H1 (cell line): ENCODE data around the gene MUC2. TPM values are rescaled to one million over a fixed set of nuclear protein-coding genes. Genes with fewer than 3 reads are reported as not detected.

Experiments
- BRCA1 ChIP-seq: IDR thresholded peaks from 2 replicates; pipeline ENCODE4 v1.6.1; 2012; ENCODE audit warnings: low read depth, low read length, improper control_type of control experiment
- CREB1 ChIP-seq: IDR thresholded peaks from 2 replicates; pipeline ENCODE4 v1.6.1; 2012; ENCODE audit warnings: inconsistent platforms
- CTBP2 ChIP-seq: IDR thresholded peaks from 2 replicates; pipeline ENCODE4 v1.7.0; 2011; ENCODE audit warnings: borderline replicate concordance, mild to moderate bottlenecking, moderate library complexity, mixed read lengths, low read length; ENCODE audit not compliant: insufficient read depth, insufficient read length
- POU5F1 ChIP-seq: IDR thresholded peaks from 2 replicates; pipeline ENCODE4 v1.6.1; 2011; ENCODE audit warnings: low read depth, mild to moderate bottlenecking, low read length, moderate library complexity
- RFX5 ChIP-seq: IDR thresholded peaks from 2 replicates; pipeline ENCODE4 v1.6.1; 2011; ENCODE audit warnings: low read depth, low read length, improper control_type of control experiment, borderline replicate concordance
- RNF2 ChIP-seq: fragments of 200-900, 300-1000 bp; sonication (generic); IDR thresholded peaks from 2 replicates; pipeline ENCODE4 v1.7.1; 2016; ENCODE audit warnings: borderline replicate concordance, low read depth, mild to moderate bottlenecking, antibody characterized with exemption, low read length; ENCODE audit not compliant: poor library complexity, severe bottlenecking; ENCODE audit errors: missing control alignments
- SP4 ChIP-seq: IDR thresholded peaks from 2 replicates; pipeline ENCODE4 v1.6.1; 2012; ENCODE audit warnings: low read length, inconsistent platforms
- TBP ChIP-seq: IDR thresholded peaks from 2 replicates; pipeline ENCODE4 v1.6.1; 2011; ENCODE audit warnings: low read depth, low read length, improper control_type of control experiment
- polyA plus RNA-seq, 7 experiments: library from polyadenylated mRNA; depleted of rRNA in 3 of 7; stranded (reverse) in 5 of 7; unstranded in 2 of 7; fragments of >200 nt in 5 of 7; fragments of 200-250 nt in 2 of 7; gene quantifications; 1 replicate in 5 of 7; 2 replicates in 1 of 7; 4 replicates in 1 of 7; pipeline versions ENCODE4 v1.2.1 to v1.2.3, GENCODE V29; 2011 to 2013; ENCODE audit warnings: missing spikeins in 2 of 7, mixed read lengths in 2 of 7
- total RNA-seq: library from RNA; stranded (reverse); fragmentation: NEBNext Ultra II Directional; extraction: Animal tissue kit (Norgen Biotek cat#: 25700); gene quantifications from 2 replicates; pipeline ENCODE4 v1.2.1, GENCODE V29; 2021
- TF ChIP-seq, protein P1 (sequence below), 3 experiments: IDR thresholded peaks; 1 replicate in 2 of 3; 2 replicates in 1 of 3; pipeline versions ENCODE4 v1.5.1 to v1.6.1; 2011; ENCODE audit warnings: low read length in 3 of 3, mild to moderate bottlenecking in 3 of 3, inconsistent platforms in 2 of 3, low read depth in 1 of 3, moderate library complexity in 1 of 3; ENCODE audit not compliant: insufficient read depth in 1 of 3; ENCODE audit errors: control extremely low read depth in 1 of 3

Gene MUC2
- total and polyA plus RNA-seq, 2 of the 8 experiments (the other 6 are each of a cell fraction or from before 2014, with no cell fraction given): not detected

DNA sequence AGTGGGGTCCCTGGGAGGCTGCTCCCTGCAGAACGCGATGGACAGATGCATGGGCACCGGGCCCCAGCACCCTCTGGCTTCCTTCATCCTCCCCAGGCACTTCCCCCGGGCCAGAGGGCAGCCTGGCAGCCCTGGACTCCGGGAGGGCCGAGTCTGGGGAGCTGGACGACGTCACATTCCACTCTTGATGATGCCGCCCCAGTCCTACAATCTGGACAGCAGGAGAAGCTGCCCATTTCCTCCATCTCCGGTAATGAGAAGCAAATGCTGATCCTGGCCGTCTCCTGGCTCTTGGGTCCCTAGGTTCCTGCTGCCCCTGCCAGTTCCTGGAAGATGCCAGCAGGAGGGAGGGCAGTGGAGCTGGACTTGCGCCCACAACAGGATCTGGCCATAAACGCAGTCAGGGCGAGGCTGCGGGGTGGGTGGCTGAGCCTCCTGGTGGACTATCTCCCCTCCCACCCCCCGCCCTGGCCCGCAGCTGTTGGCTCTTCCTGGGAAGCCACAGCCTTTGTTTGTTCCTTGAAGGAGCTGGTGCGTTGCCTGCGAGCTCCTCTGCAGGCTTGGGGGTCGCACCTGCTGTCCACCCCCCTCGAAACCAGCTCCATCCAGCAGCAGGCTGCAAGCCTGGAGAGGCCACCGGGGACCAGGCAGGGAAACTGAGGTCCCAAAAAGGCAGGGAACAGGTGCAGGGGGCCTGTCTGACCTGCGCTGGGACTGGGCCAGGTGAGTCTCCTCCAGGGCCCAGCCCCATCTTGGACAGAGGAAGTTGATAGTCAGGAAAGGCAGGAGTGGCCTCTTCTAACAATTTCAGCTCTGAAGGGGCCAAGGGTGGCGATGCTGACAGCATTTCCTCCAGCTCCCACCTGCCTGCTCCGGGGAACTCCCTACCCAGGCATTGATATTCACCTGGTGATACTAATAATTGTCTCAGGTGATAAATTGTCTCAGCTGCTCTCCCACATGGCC lies 20.2 kb upstream of the MUC2 start (continued):
- TF ChIP-seq SP4 (no peak), CREB1 (no peak), RFX5 (no peak), POU5F1 (no peak), TBP (no peak), RNF2 (no peak), CTBP2 (no peak), BRCA1 (no peak)
- TF ChIP-seq, protein P1, sequence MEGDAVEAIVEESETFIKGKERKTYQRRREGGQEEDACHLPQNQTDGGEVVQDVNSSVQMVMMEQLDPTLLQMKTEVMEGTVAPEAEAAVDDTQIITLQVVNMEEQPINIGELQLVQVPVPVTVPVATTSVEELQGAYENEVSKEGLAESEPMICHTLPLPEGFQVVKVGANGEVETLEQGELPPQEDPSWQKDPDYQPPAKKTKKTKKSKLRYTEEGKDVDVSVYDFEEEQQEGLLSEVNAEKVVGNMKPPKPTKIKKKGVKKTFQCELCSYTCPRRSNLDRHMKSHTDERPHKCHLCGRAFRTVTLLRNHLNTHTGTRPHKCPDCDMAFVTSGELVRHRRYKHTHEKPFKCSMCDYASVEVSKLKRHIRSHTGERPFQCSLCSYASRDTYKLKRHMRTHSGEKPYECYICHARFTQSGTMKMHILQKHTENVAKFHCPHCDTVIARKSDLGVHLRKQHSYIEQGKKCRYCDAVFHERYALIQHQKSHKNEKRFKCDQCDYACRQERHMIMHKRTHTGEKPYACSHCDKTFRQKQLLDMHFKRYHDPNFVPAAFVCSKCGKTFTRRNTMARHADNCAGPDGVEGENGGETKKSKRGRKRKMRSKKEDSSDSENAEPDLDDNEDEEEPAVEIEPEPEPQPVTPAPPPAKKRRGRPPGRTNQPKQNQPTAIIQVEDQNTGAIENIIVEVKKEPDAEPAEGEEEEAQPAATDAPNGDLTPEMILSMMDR (IDR thresholded peaks at IDR 0.05; ENCODE audit: control extremely low read depth in 1 of 3, insufficient read depth in 1 of 3, low read depth in 1 of 3, low read length in 3 of 3): no peak
